Measurements from ENCODE around the gene MYO5A.
A peak's percentile ranks its signal among the peaks of the same experiment; 100 is the strongest.
"Not testable (repeated sequence)": the region's sequence is repeated elsewhere in the genome, so short reads cannot be mapped to it uniquely, and the experiment has no call there.

Gene MYO5A

GRCh38 chr15:52419494-52419893 is 109.2 kb downstream of the MYO5A start:
- no peak for DNase-seq (ENCODE audit: low read depth)
- TF ChIP-seq MYC (IDR thresholded peaks at IDR 0.05; ENCODE audit: low read depth, low read length) (no peak), POLR2A (IDR thresholded peaks at IDR 0.05; ENCODE audit: extremely low read depth, insufficient read length) (no peak), CTCF (IDR thresholded peaks at IDR 0.05; ENCODE audit: low read depth, low read length) (no peak)
- TF ChIP-seq, protein P1, sequence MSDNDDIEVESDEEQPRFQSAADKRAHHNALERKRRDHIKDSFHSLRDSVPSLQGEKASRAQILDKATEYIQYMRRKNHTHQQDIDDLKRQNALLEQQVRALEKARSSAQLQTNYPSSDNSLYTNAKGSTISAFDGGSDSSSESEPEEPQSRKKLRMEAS (IDR thresholded peaks at IDR 0.05; ENCODE audit: low read depth, low read length) = no peak
- H3K4me3 ChIP-seq (ENCODE audit: low read depth, low read length) = no peak overlapping the region

DNA sequence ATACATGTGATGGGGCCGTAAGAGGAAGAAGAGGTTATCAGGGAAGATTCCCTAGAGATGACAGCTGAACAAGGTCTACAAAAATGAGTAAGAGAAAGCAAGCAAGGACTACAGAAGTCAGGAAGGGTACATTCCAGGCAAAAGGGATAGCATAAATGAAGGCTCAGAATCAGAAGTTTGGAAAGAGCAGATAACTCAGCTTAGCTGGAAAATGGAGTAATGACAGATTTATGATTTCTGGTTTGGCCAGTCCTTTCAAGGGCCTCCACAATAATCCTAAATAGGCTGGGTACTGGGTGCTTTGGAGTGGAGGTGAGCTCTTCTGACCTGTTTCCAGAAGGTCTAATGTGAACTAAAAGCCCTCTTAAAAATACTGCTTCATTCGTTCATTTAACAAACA is 110.7 kb downstream of the MYO5A start:
- DNase-seq (ENCODE audit: low read depth) = no peak
- TF ChIP-seq POLR2A (IDR thresholded peaks at IDR 0.05; ENCODE audit: extremely low read depth, insufficient read length) (no peak), CTCF (IDR thresholded peaks at IDR 0.05; ENCODE audit: low read depth, low read length) (no peak), MYC (IDR thresholded peaks at IDR 0.05; ENCODE audit: low read depth, low read length) (no peak)
- TF ChIP-seq, protein P1 (IDR thresholded peaks at IDR 0.05; ENCODE audit: low read depth, low read length) = no peak
- no peak overlapping the region for H3K4me3 ChIP-seq (ENCODE audit: low read depth, low read length)

DNA sequence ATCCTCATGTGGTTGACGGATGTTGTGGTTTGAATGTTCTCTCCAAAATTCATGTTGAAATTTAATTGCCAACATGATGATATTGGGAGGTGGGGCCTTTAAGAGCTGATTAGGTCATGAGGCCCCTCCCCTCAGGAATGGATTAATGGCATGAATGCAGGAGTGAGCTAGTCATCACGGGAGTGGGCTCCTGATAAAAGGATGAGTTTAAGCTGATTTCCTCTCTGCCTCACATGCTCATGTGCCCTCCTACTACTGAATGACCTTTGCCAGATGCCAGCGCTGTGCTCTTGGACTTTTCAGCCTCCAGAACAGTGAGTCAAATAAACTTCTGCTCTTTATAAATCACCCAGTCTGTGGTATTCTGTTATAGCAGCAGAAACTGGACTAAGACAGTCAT is 111.2 kb downstream of the MYO5A start:
- TF ChIP-seq POLR2A (IDR thresholded peaks at IDR 0.05; ENCODE audit: extremely low read depth, insufficient read length) (no peak), CTCF (IDR thresholded peaks at IDR 0.05; ENCODE audit: low read depth, low read length) (no peak), MYC (IDR thresholded peaks at IDR 0.05; ENCODE audit: low read depth, low read length) (no peak)
- TF ChIP-seq, protein P1 (IDR thresholded peaks at IDR 0.05; ENCODE audit: low read depth, low read length) = no peak
- DNase-seq (ENCODE audit: low read depth) = peak; percentile 2
- no peak overlapping the region for H3K4me3 ChIP-seq (ENCODE audit: low read depth, low read length)

- DNase-seq (ENCODE audit: low read depth); H3K4me3 ChIP-seq (ENCODE audit: low read depth, low read length): not testable (repeated sequence)
Measured at GRCh38 chr15:52416566-52416965, 112.1 kb downstream of the MYO5A start.

DNA sequence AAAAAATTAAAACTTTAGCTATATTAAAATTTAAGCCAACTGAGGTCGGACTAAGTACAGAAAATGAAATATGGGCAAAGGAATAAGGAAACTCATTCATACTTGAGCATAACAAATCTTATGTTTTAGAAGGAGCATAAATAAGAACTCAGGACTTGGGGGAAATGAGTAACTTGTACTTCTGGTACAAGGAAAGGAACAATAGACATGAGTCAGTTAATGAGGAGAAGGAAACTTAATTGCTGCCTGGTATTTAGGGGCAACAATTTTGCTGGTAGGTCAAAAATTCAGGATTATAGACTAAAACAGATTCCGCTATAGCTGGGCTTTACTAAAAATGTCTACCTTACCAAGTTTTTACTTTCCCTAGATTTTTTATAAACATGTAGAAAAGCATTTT is 113.1 kb downstream of the MYO5A start:
- TF ChIP-seq MYC (IDR thresholded peaks at IDR 0.05; ENCODE audit: low read depth, low read length) (no peak), CTCF (IDR thresholded peaks at IDR 0.05; ENCODE audit: low read depth, low read length) (no peak), POLR2A (IDR thresholded peaks at IDR 0.05; ENCODE audit: extremely low read depth, insufficient read length) (no peak)
- TF ChIP-seq, protein P1 (IDR thresholded peaks at IDR 0.05; ENCODE audit: low read depth, low read length) = no peak

DNA sequence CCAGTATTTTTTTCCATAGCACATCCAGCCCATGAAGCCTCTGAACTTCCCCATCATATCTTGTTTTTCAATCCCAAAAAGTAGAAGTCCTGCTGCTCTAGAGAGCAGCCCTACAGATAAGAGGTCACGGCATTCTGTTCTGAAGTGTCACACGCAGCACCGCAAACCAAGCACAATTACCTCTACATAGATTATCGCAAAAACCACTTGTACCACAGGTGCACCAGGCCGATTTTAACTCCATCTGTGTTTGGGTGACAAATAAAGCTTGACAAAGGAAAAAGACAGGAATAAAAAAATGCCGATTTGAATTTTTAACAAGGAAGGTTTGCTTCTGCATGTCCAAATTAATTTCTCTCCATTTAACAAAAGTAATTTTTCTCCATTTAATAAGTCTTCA is 113.7 kb downstream of the MYO5A start:
- no peak overlapping the region for H3K4me3 ChIP-seq (ENCODE audit: low read depth, low read length)
- TF ChIP-seq MYC (IDR thresholded peaks at IDR 0.05; ENCODE audit: low read depth, low read length) = no peak
- TF ChIP-seq, protein P1 (IDR thresholded peaks at IDR 0.05; ENCODE audit: low read depth, low read length) = no peak
- TF ChIP-seq CTCF (IDR thresholded peaks at IDR 0.05; ENCODE audit: low read depth, low read length) = no peak
- no peak for TF ChIP-seq POLR2A (IDR thresholded peaks at IDR 0.05; ENCODE audit: extremely low read depth, insufficient read length)
- no peak for DNase-seq (ENCODE audit: low read depth)

More for the DNA sequence above, 113.1 kb downstream of the MYO5A start:
- no peak overlapping the region for H3K4me3 ChIP-seq (ENCODE audit: low read depth, low read length)
- DNase-seq (ENCODE audit: low read depth) = no peak

Measured in NB4 (cell line).